ENCODE results near the gene A3GALT2. TPM values are rescaled to one million over a fixed set of nuclear protein-coding genes. Genes with fewer than 3 reads are reported as not detected.

Gene A3GALT2
- total RNA-seq, 1 experiment from 2014 or later: not detected

- no peak overlapping the region for H2AFZ ChIP-seq
- CTCF ChIA-PET: no interaction called here
- POLR2A ChIA-PET (ENCODE audit: unreplicated experiment): no interaction called here
- no peaks in the 10 kb centered on the region for H4K20me1 ChIP-seq (ENCODE audit: insufficient read depth)
- H3K4me1 ChIP-seq (replicated peaks; ENCODE audit: insufficient read depth): no peaks in the 10 kb centered on the region
- BruUV-seq (replicated peaks): no TSS peak
- TF ChIP-seq EZH2 (IDR thresholded peaks at IDR 0.05; ENCODE audit: low read depth) (no peak), CTCF (conservative IDR thresholded peaks at IDR 0.05) (no peak)
- no peaks in the 10 kb centered on the region for H3K9me3 ChIP-seq (ENCODE audit: insufficient read depth, low read depth)
- H3K27ac ChIP-seq: no peak overlapping the region
- H3K27me3 ChIP-seq (ENCODE audit: insufficient read depth, low read depth): no peaks in the 10 kb centered on the region
- peaks cover 4% of the 10 kb centered on the region; the same call in 1 of the 2 replicates for H3F3A ChIP-seq (ENCODE audit: insufficient read depth, low read depth)
- intact Hi-C loops (cut with micrococcal nuclease; ENCODE audit: unreplicated experiment): no loop called here
- H3K4me2 ChIP-seq: no peak overlapping the region
- H3K79me2 ChIP-seq (ENCODE audit: low read depth): peaks cover 1% of the 10 kb centered on the region; the same call in 1 of the 2 replicates
- no peaks in the 10 kb centered on the region for H3K36me3 ChIP-seq (ENCODE audit: low read depth)
- H3K4me3 ChIP-seq: no peak overlapping the region
- no peak for DNase-seq
- no peaks in the 10 kb centered on the region for H3K9me2 ChIP-seq (ENCODE audit: insufficient read depth)
These were observed 54.1 kb downstream of the A3GALT2 start for GRCh38 chr1:33266766-33267165.

- peaks cover 6% of the 10 kb centered on the region; the same call in 1 of the 2 replicates for H3K79me2 ChIP-seq (ENCODE audit: low read depth)
- no peaks in the 10 kb centered on the region for H3K36me3 ChIP-seq (ENCODE audit: low read depth)
- no peak overlapping the region for H3K4me2 ChIP-seq
- H3K9me2 ChIP-seq (ENCODE audit: insufficient read depth): no peaks in the 10 kb centered on the region
- no peak overlapping the region for H3K27ac ChIP-seq
- no peak overlapping the region for H3K4me3 ChIP-seq
- CTCF ChIA-PET: interaction anchor here (0.7 kb wide), 1 partner anchor 85 kb away, joined by 7 read pairs; no protein-coding TSS in a partner anchor
- H3F3A ChIP-seq (ENCODE audit: insufficient read depth, low read depth): peaks cover 4% of the 10 kb centered on the region; the same call in 1 of the 2 replicates
- H3K27me3 ChIP-seq (ENCODE audit: insufficient read depth, low read depth): no peaks in the 10 kb centered on the region
- POLR2A ChIA-PET (ENCODE audit: unreplicated experiment): no interaction called here
- H3K4me1 ChIP-seq (replicated peaks; ENCODE audit: insufficient read depth): no peaks in the 10 kb centered on the region
- intact Hi-C loops (cut with micrococcal nuclease; ENCODE audit: unreplicated experiment): no loop called here
- no peak for DNase-seq
- no peaks in the 10 kb centered on the region for H3K9me3 ChIP-seq (ENCODE audit: insufficient read depth, low read depth)
- no peak overlapping the region for H2AFZ ChIP-seq
- BruUV-seq (replicated peaks): no TSS peak
- no peaks in the 10 kb centered on the region for H4K20me1 ChIP-seq (ENCODE audit: insufficient read depth)
- TF ChIP-seq CTCF (conservative IDR thresholded peaks at IDR 0.05): no peak
- TF ChIP-seq EZH2 (IDR thresholded peaks at IDR 0.05; ENCODE audit: low read depth): no peak
These were observed 54.9 kb downstream of the A3GALT2 start for GRCh38 chr1:33265780-33266605.

- Histone ChIP-seq H3K4me2 (no peak overlapping the region), H3F3A (ENCODE audit: insufficient read depth, low read depth) (peaks cover 4% of the 10 kb centered on the region; the same call in 1 of the 2 replicates), H3K79me2 (ENCODE audit: low read depth) (peaks cover 24% of the 10 kb centered on the region), H3K27ac (no peak overlapping the region), H3K9me2 (ENCODE audit: insufficient read depth) (no peaks in the 10 kb centered on the region), H4K20me1 (ENCODE audit: insufficient read depth) (no peaks in the 10 kb centered on the region), H2AFZ (no peak overlapping the region), H3K27me3 (ENCODE audit: insufficient read depth, low read depth) (no peaks in the 10 kb centered on the region), H3K4me3 (no peak overlapping the region), H3K4me1 (replicated peaks; ENCODE audit: insufficient read depth) (peaks cover 3% of the 10 kb centered on the region; the same call in 1 of the 2 replicates), H3K9me3 (ENCODE audit: insufficient read depth, low read depth) (no peaks in the 10 kb centered on the region), H3K36me3 (ENCODE audit: low read depth) (no peaks in the 10 kb centered on the region)
- intact Hi-C loops (cut with micrococcal nuclease; ENCODE audit: unreplicated experiment): no loop called here
- TF ChIP-seq CTCF (conservative IDR thresholded peaks at IDR 0.05) (no peak), EZH2 (IDR thresholded peaks at IDR 0.05; ENCODE audit: low read depth) (no peak)
- BruUV-seq (replicated peaks): no TSS peak
- POLR2A ChIA-PET (ENCODE audit: unreplicated experiment): no interaction called here
- CTCF ChIA-PET: no interaction called here
- no peak for DNase-seq
These were observed 56.9 kb downstream of the A3GALT2 start for GRCh38 chr1:33263890-33264504.

Data from PC-9 (cell line).